Measurements from ENCODE around the gene PINK1.
"Not testable (repeated sequence)": the region's sequence is repeated elsewhere in the genome, so short reads cannot be mapped to it uniquely, and the experiment has no call there.

Gene PINK1

DNA sequence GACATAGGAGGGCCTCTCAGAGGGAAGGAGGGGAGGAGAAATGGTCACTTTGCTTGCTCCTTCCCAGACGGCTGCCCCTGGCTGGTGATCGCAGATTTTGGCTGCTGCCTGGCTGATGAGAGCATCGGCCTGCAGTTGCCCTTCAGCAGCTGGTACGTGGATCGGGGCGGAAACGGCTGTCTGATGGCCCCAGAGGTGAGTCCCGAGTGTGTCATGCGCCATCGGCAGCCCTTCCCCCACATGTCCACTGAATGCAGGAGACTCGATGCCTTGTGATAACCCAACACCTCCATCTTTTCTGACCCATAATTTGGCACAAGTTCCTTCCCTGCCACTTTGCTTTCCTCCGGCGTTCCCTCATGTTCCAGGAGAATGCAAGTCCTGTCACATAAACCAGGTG lies 15.2 kb downstream of the PINK1 start:
- DNase-seq = no peak

DNA sequence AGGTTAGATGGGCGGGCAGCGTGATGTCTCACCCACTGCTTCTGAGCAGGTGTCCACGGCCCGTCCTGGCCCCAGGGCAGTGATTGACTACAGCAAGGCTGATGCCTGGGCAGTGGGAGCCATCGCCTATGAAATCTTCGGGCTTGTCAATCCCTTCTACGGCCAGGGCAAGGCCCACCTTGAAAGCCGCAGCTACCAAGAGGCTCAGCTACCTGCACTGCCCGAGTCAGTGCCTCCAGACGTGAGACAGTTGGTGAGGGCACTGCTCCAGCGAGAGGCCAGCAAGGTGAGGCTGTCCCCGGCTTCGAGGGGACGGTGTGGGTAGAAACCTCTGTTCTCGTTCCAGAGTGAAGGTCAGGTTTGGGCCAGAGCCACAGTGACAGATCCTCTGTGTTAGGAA lies 15.7 kb downstream of the PINK1 start:
- no peak for DNase-seq

DNA sequence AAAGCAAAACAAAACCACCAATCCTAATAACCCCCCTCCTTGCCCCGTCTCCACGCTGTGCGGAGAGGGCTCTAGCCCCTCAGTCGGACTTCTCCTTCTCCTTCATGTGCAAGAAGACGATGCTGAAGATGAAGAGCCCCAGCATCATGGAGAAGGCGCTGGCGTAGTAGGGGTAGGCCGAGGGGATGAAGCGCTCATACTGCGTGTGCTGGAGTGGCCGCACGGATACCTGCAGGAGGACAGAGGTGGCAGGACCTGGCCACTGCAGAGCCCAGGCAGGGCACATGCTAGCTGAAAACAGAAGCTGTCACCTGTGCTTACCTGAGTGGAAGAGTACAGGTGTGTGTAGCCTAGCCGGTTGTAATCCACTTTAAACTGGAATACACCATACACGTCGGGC lies 19.0 kb downstream of the PINK1 start:
- DNase-seq = no peak

DNA sequence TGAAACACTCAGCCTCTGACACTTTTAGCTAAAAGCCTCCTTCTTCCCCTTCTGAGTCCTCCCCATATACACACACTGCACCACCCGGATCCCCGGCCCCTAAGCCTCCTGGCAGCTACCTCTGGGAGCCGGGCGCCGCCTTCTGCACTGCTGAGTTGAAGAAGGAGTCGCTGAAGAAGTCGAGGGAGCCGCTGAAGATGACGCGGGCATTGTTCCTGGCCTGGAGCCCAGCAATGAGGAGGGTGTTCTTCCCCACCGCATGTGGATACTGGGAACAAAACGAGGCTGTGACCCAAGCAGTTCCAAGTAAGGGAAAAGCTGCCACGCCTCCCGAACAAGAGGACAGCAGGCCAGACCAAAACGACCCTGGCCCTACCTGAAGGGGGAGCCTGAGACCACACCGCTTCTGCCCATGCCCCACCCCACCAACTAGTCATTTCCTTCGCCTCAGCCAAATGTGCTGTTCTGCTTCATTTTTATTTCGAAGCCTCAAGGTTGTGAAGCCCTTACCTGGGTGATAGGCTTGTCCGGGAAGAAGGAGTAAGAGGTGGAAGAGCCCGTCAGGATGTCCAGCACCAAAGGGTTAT lies 20.9 kb downstream of the PINK1 start:
- DNase-seq = no peak

DNA sequence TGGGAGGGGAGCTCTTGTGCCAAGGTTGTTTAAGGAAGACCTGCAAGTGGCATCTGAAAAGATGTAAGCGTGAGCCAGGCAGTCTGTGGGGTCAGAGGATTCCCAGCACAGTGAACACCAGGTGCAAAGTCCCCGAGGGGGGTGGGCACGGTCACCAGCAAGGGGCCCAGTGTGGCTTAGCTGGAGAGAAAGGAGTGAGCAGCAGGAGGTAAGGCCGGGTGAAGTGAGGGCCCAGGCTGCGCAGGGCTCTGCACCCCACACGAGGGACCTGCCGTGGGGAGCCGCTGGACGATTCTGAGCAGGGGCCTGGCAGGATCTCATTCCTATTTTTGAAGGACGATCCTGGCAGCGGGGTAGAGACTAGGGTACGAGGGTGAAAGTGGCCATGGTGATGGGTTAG lies 23.8 kb downstream of the PINK1 start:
- no peak for DNase-seq

DNA sequence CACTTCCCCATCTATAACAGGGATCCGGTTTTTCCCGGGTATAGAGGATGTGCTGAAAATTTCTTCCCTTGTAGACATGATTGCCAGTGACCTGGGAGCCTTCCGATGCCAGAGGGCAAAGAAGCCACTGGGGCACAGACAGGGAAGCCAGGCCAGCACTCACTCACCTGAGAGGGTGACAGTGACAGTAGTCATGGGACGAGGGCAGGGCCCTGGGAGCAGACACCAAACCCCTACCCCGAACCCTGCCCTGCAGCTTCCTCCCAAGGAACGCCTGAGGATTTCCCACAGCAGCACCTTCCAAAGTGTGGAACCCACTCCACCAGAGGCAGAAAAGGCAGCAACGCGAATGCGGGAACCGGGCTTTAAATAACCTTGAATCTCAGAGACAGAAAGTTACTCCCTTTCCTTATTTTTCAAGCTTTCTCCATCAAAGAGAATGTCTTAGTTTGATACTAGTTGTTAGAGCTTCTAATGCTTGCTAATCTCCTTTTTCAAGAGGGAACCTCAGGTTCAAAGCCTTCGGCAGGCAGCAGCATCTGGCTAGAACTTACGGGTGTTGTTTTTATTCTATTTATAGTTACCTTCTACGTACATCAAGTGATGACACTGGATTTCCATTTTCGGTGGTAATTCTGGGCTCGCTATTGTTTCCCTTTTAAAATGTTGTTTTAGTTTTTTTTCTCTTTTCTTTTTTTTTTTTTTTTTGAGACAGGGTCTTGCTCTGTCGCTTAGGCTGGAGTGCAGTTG lies 25.1 kb downstream of the PINK1 start:
- DNase-seq = no peak

DNA sequence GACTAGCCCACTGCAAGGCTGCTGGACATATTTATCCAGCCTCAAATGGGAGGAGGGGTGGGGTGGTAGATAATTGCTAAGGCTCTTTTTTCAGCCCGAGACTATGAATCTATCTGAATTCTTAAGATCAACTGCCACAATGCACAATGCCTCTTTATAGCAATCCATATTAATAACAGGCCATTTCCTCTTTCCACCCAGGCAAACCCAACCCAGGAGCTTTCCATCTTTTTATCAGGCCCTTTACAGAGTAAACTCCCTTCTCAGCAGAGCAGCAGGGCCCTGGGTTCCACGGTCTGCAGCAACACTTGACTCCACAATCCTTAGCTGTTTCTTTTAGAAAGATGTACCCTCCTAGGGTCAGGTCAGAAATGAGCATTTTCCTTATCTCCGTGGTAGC lies 27.1 kb downstream of the PINK1 start:
- DNase-seq = no peak

DNA sequence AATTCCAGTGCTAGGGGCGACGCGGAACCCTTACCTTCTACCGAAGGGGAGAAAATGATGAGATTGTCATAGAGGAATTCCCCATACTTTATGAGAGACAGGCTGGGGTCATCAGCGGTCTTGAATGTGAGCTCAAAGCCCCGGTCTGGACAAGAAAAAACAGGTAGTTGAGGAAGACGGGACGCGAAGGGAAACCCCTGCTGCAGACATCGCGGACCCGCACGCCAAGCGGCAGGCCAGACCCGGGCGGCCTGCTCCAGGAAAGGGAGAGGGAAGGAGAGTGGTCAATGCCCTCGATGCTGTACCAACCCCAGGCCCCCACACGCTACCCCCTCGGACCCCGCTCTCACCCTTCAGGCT lies 27.6 kb downstream of the PINK1 start:
- no peak for DNase-seq

DNA sequence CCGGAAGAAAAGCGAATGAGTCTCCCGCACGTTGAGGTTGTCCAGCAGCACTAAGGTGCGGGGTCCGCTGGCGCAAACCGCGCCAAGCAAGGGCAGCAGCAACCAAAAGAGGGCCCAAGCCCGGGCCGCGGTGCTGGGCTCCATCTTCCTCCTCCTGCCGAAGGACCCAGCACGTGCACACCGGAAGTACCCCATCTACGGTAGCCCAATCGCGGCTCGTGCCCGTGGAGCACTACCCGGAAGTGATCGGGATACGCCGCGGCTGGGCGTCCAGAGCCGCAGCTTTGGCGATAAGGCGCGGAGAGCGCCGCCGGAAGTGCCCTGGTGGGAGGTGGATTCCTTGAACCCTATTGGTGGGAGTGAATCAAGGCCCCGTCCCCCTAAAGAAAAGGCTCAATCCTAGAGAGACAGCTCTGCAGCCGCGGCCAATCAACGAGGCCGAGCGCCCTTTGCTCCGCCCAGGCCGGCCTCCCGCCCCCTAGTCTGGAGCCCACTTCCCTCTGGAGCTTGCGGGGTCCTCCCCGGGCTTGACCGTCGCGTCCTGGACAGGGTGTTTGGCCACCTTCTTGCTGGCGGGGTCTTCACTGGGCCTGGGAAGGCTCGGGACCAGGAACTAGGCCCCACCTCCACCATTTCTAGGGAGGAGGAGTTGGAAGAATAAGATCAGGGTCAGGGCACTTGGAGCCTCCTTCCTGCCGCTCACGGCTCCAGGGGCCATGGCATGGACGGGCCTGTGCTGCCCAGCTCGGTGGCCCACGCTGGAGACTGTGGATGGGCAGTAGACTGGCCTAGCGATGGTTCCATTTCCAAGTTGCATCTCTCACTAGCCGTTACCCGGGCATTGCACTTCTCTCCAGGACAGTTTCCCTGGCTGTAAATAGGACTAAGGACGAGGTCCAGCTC lies 28.2 kb downstream of the PINK1 start, which contains the start of gene DDOST:
TSS of gene DDOST (minus strand) at position 163 of the 903 bp plus-strand sequence. CDS start at position 144, 19 bp downstream.
- peak; percentile 99 for DNase-seq

DNA sequence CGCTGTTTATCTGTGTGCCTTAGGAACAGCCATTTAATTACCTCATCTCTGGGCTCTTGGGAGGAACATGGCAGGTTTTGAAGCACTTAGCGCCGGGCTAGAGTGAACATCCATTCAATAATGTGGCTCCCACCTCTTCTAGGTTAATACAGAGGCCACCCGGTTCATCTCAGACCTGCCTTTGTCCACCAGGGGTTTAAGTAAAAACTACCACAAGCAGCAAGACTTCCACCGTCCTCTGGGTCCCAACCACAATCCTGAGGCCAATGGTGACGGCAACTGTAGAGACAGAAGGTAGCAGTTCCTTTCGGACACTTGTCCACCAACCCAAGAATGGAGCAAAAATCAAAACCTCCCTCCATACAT lies 28.8 kb downstream of the PINK1 start:
- no peak for DNase-seq

DNA sequence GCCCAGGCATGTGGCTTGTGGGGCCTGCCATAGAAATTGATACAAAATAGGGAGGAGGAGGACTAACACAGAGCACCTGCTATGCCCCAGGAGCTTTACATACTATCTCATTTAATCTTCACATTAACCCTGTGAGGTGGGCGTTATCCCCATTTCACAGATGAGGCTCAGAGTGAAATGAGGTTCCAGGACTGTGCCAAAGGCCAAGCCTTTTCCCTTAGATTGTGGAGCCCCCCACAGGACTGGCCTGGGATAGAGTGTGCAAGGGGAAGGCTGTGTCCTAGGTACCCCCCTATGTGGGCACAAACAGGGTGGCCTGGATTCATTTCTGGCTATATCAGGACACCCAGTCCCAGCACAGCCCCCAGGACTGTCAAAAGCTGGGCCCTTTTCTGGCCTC lies 30.1 kb downstream of the PINK1 start:
- no peak for DNase-seq

DNA sequence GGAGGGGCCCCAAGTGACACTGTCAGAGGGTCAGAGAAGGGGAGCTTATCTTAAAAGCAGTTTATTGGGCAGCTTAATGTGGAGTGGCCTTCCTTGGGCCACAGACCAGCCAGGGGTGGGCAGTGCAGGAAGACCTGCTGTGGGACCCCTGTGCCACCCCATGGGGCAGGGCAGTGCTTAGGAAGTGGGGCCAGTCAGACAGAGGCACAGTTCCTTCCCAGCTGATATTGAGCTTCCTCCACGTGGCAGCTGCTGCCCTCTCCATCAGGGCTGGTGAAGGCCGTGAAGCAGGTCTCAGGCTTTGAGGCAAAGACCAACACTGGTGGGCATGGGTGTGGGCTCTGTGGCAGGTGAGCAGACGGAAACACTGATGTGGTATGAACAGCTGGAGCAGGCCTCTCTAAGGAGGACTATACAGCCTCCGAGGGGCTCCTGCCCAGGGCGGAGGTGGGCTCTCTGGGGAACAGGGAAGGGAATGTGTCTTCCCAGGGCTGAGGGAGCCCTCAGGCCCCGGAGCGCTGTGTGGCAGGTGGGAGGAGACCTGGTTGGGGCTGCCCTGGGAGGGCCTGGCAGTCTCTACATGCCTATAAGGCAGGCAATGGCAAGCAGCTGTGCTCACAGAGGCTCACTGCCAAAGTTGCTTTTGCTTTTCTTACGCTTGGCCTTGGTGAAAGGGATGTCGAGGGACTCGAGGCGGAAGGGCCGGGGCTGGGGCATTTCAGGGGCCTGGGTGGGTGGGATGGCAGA lies 30.9 kb downstream of the PINK1 start:
- no peak for DNase-seq

DNA sequence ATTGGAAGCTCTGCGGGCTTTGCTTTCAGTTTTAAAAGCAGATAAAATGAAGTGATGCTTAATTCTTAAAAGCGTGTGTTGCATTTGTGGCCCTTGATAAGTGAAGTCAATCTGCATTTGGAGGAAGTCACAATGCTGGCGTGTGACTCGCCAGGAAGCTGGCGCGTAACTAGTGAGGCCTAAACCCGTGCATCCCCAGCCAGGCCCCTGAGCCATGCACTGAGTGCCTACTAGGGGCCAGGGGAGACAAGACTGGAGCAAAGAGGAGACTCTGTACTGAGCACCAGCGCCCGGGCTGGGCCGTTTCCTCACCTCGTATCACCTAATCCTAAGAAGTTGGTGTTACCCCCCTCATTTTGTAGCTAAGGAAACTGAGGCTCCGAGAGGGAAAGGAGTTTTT lies 32.5 kb downstream of the PINK1 start:
- DNase-seq = no peak

DNA sequence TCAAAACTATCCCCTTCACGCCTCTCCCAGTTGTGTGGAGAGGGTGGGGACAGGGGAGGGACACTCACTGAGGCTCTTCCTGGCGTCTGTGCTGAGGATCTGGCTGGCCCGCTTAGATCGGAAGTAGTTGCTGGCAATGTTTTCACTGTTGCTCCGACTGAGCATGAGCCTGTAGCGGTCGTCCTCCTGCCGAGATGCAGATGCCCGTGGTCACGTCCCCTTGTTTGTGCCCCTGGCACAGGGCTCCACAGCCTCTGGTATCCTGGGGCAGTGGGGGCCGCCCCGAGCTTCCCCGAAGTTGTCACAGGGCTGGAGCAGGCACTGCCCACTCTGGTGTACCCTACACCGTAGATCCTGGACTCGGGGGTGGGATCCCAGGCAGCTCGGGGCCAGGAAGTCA lies 32.9 kb downstream of the PINK1 start:
- DNase-seq = no peak

DNA sequence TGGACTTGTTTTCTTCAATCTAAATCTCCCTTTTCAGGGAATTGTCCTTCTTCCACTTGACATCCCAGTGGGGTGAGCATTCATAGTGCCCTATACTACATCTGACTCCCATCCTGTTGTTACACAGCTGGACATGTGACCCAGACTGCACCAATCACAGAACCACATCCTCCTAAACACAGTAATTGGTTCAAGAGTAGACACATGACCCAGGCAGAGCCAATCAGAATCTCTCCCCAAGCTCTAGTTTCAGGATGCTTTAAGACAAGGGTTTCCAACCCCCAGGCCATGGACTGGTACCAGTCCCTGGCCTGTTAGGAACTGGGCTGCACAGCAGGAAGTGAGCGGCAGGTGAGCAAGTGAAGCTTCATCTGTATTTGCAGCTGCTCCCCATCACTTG lies 33.5 kb downstream of the PINK1 start:
- no peak for DNase-seq

DNA sequence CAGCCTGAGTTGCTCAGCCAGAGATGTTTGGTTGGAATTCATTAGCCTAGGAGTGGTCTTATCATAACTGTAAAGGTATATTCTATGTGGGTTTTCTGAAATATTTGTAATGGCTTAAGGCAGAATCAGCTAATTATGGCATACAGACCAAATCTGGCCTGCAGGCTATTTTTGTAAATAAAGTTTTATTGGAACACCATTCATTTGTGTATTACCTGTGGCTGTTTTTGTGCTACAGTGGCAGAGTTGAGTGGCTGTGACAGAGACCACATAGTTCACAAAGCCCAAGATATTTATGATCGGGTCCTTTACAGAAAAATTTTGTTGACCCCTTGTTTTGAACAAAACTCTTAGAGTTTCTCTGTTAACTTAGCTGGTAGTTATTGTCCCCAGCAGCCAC lies 35.3 kb downstream of the PINK1 start:
- DNase-seq = no peak

DNA sequence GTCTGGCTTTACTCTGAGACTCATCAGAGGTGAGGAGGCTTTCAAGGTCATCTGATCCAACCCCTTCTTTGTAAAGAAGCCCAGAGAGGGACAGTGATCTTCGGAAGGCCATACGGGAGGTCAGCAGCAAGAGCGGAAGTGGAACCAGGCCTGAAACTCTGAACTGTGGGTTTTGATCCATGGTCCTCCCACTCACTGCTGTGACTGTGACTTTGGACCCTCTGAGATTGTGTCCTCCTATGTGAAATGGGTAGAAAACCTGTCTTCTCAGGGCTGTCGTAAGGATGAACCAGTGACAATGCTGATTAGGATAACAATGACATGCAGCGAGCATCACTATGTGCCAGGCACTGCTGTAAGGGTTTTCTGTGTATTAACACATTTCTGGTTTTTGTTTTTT lies 37.7 kb downstream of the PINK1 start:
- no peak for DNase-seq

DNA sequence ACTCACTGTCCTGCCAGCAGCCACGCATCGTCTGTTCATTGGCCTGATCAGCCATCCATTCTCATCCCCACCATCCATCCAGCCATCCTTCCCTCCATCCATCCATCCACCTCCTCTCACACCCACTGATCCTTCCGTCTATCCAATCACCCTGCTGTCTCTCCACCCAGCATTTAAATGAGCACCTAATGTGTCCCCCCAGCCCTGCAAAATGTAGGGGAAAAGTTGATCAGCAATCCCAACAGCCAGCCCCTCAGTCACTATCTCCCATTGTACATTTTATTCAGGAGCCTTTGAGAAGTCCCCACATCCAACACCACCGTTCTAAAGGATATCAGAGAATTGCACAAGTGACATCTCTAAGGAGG lies 39.0 kb downstream of the PINK1 start:
- no peak for DNase-seq

DNA sequence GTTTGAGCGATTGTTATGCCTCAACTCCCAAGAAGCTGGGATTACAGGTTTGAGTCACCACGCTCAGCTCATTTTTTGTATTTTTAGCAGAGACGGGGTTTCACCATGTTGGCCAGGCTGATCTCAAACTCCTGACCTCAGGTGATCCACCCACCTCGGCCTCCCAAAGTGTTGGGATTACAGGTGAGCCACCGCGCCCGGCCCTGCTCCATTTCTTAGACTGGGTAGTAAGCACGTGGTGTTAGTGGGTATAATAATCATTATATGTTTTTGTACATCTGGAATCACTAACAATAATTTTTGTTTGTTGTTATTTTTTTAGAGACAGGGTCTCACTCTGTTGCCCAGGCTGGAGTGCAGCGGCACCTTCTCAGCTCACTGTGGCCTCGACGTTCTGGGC lies 40.4 kb downstream of the PINK1 start:
- not testable (repeated sequence) for DNase-seq

DNA sequence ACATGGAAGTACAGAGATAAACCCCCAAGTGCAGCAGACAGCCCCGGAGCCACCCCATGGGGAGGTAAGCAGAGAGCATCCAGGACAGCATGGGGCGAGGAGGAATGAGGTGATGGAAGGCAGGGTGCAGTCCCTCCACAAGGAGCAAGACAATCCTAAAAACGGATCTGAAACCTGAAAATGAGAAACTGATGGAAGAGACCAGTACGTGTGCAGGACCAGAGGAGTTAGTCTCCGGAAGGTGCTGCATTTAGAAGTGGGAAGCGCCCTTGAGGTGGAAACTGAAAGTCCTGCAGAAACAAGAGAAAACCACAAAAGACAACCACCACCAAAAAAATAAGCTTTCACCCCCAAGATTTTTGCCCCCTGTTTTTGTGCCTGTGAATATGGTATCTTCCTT lies 45.3 kb downstream of the PINK1 start:
- DNase-seq = no peak

DNA sequence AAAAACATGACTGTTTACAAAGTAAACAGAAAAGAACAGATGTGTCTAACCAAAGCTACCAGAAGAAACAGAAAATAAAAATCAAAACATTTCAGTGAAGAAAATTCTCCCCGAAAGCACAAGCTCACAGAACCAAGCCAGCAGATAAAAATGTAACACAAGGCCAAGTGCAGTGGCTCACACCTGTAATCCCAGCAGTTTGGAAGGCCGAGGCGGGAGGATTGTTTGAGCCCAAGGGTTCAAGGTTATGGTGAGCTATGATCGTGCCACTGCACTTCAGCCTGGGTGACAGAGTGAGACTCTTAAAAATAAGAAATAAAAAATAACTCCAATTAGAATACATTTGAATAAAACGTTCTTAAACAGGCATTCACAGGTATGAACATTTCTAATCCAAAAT lies 47.0 kb downstream of the PINK1 start:
- no peak for DNase-seq

DNA sequence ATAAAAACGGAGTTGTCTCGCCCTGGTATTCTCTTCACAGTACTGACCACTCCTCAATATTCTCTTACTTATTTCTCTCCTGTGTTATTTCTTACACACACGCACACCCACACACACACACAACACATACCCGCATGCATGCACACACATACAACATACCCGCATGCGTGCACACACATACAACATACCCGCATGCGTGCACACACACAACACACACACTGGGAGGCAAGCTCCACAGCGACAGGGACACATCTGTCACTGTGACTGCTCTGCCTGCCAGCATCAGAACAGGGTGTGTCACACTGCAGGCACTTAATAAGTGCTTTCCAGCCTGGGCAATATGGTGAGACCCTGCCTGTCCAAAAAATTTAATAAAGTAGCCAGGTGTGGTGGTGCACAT lies 48.7 kb downstream of the PINK1 start:
- DNase-seq = no peak

DNA sequence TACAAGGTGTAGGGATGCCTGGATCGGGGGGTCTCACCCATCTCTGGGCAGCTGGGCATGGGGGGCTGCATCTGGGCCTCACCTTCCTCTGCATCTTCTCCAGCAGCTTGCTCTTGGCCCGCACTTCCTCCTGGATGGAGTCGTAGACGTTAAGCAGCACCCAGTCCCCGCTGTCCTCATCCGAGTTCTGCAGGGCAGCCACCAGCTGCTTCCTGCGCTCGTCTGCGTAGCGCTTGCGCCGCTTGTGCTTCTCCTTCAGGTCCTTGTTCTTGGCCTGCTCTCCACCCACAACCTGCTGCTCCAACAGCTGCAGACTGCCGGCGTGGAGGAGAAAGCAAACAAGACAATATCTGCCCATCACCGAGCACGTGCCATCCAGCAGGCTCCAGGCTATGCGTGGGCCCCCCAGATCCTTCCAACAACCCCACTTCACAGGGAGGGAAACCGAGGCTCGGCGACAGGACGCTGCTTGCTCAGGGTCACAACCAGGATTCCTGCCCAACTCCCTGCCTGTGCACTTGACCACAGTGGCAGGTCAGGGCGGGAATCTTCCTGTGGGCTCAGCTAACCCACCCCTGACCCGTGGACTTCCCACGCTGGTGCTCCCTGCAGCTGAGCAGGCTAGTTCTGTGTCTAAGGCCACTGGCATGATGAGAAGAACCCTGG lies 49.4 kb downstream of the PINK1 start:
- no peak for DNase-seq
